CD4-positive, alpha-beta T cell treated with Interleukin-2 at 100 ng/mL for 4 hours (primary cell): ENCODE measurements around the gene PHETA2.
"Not testable (repeated sequence)": the region's sequence is repeated elsewhere in the genome, so short reads cannot be mapped to it uniquely, and the experiment has no call there.

Experiments
- DNase-seq: peaks from one replicate; pipeline ENCODE4 v3.0.0-alpha.2; 2020; ENCODE audit warnings: low spot score

The PHETA2 gene

DNA sequence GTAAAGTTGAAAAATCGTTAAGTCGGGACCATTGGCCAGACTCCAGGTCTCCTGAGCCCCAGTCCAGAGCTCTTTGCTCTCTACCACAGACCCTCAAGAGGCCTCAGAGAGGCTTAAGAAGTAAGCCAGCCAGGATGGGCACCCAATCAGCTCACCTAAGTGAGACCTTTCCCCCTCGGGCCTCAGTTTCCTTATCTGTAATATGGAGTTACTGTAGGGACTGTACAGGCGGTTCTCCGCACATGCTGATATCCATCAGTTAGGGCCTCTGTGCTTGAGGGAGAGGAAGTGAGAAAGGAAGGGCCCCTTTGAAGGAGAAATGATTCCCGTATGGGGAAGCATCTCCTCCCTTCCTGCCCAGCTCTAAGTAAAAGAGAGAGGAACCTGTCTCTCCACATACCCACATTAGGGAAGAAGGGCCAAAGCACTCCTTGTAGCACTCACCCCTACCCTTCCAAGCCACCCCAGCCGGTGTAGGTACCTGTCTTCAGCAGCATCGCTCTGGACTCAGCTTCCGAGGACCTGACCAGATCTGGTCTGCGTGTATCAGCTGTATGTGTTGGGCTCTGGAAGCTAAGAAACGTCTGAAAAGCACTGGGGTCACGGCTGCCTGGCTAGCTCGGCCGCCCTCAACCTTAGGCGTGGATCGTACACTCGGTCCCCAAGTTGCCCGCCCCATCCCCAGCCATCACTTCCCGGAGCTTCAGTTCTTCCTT, 4.1 kb upstream of the PHETA2 start:
- no peak for DNase-seq

DNA sequence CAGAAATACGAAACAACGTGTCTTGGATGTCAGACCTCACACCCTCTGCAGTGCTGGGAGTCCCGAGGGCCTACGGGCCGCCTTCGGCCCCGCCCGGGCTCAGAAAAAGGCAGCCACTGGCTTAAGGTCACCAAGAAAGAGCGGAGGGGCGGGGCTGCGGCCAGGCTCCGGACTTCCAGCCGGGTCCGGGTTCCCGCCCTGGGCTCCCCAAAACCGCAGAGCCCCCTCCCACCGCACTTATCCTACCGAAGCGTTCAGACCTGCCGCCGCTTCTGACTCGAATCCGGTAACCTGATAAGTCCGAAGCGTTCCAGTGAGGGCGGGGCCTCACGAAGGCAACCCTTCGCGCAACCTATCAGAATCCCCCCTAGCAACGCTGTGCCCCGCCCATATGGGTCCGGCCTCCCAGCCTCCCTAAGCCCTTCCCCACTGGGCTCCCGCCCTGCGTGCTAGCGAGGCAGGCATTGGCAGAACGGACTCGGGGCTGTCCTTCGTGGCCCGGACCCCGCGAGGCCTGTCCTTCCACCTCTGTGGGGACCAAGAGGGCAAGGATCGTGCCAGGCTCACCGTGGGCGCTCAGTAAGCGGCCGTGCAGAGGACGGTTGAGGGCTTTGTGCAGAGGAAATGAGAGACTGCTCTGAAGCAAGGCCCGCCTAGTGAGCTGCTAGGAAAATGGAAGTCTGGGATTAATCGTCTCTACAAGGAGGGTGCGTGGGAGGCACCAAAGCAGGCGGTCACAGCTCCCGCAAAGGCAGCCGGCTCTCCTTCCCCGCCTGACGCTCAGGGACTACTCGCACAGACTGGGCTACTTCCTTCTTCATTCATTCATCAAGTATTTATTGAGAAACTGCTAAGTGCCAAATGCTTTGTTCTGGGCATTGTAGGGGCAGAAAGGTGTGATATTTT, 3.3 kb upstream of the PHETA2 start, which contains the start of gene NAGA:
Gene NAGA (minus strand): TSS at position 296 of the 906 bp plus-strand sequence. CDS start 515 bp downstream, outside the sequence.
- DNase-seq = peak; percentile 93

DNA sequence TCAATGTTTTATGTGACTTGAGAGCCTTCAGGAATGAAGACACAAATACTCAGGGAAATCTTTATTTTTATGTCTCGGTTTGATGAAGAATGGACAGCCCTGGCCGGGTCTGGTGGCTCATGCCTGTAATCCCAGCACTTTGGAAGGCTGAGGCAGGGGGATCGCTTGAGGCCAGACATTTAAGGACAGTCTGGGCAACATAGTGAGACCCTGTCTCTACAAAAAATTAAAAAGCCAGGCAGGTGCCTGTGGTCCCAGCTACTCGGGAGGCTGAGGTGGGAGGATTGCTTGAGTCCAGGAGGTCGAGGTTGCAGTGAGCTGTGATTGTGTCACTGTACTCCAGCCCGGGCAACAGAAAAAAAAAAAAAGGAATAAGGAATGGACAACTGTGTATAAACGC, 2.5 kb upstream of the PHETA2 start:
- not testable (repeated sequence) for DNase-seq

DNA sequence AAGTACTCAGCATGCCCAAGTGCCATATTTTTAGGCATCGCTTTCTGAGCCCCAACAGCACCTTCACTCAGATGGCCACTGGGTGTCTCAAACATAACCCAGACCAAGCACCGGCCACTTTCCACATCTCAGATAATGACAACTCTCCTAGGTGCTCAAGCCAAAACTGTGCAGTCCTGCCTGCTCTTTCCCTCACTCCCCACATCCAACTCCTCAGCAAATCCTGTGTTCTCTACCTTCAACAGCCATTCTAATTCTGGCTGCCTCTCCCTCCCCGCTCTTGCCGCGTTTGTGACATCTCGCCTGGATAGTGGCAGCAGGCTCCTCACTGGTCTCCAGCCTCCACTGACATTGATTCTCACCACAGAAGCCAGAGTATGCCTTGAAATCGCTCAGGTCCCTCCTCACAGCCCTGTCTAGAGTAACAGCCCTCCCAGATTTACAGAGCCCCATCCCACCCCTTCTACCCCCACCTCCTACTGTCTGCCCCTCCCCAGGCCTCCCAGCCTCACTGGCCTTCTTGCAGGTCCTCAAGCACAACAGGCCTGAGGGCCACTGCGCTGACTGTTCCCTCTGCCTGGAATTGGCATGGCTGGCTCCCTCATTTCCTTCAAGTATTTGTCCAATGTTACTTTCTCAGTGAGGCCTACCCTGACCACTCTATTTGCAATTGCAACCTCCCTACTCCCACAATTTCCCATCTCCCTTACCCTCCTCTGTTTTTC, 1.3 kb upstream of the PHETA2 start:
- no peak for DNase-seq

DNA sequence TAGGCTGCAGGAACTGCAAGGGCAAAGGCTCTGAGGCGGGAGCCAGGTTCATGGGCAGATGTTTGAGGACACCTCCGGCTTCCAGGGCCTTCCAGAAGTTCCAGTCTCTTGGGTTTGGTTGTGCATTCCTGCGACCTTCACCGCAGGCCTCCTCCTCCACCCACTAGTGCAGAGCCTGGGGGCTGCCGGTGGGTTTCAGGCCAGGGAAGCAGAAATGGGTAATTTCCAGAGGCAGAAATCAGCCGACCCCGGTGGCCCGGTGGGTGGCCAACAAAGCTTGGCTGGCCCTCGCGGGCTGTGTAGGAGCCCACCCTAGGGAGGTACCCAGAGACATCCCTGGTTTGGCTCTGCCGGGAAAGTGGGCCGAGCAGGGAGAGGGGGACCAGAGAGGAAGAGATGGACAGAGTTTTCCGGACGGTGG, 417 bp upstream of the PHETA2 start:
- DNase-seq = no peak

DNA sequence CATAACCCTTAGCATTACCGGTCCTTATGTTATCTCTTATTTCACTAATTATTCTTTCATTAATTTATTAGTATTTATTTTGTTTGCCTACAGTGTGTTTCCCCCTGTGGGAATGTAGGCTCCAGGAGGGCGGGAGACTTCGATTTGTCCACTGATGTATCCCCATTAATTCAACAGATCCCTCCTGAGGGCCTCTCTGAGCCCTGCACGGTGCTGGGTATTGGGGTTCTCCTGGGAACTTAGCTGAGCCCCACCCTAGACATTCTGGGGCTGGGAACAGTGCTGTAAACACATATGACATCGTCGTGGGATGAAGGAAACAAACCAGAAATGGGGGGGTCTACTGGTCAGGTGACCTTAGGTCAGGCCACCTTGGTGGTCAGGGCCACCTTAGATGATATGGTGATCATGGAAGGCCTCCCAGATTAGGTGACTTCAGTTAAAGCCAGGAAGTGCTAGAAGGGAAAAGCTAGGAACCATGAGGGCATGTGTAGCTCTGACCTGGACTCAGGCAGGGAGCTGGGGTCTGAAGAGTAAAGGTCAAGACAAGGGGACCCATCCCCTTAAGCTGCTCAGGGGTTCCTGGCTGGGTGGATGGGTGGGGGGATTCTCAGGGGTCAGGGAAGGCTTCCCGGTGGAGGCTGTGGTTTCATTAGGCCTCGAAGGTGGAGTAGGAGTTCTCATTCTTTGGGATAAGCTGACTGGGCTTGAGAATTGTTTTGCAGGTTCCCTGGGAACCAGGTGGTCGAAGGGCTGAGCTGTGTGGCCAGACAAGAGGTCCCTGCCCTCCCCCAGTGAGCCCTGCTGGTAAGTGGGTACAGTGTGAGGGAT, 1.0 kb downstream of the PHETA2 start:
- no peak for DNase-seq

DNA sequence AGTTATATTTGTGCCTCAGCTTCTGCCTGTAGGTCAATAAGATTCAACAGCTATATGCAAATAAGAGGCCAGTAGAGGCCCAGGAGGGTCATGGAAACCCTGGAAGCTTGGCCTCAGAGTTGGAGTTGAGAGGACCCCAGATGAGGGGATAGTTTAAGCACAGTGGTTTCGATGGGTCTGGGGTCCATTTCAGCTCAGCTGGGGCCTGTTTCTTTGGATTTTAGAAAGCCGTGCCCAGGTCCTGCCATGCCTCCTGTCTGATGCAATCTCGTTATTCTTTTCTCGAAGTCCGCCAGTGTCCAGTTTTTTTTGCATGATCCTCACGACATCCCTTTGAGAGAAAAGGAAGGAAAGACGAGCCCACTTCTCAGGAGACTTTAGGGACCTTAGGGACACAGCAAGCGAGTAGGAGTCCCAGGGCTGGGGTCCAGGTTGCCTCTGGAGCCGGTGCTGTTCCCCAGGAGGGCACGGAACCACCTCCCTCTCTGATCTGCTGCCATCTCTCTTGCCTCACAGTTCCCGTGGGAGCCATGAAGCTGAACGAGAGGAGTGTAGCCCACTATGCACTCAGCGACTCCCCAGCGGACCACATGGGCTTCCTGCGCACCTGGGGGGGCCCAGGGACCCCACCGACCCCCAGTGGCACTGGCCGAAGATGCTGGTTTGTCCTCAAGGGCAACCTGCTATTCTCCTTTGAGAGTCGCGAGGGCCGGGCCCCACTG, 2.9 kb downstream of the PHETA2 start:
- no peak for DNase-seq

DNA sequence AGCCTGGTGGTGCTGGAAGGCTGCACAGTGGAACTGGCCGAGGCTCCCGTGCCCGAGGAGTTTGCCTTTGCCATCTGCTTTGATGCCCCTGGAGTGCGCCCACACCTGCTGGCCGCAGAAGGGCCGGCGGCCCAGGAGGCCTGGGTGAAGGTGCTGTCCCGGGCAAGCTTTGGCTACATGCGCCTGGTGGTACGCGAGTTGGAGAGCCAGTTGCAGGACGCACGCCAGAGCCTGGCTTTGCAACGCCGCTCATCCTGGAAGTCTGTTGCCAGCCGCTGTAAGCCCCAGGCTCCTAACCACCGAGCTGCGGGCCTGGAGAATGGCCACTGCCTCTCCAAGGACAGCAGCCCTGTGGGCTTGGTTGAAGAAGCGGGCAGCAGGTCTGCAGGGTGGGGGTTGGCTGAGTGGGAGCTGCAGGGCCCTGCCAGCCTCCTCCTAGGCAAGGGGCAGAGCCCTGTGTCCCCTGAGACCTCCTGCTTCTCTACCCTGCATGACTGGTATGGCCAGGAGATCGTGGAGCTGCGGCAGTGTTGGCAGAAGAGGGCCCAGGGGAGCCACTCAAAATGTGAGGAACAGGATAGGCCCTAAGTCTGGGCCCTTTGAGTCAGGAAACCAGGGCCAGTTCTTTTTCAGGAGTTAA, 3.6 kb downstream of the PHETA2 start:
- no peak for DNase-seq

DNA sequence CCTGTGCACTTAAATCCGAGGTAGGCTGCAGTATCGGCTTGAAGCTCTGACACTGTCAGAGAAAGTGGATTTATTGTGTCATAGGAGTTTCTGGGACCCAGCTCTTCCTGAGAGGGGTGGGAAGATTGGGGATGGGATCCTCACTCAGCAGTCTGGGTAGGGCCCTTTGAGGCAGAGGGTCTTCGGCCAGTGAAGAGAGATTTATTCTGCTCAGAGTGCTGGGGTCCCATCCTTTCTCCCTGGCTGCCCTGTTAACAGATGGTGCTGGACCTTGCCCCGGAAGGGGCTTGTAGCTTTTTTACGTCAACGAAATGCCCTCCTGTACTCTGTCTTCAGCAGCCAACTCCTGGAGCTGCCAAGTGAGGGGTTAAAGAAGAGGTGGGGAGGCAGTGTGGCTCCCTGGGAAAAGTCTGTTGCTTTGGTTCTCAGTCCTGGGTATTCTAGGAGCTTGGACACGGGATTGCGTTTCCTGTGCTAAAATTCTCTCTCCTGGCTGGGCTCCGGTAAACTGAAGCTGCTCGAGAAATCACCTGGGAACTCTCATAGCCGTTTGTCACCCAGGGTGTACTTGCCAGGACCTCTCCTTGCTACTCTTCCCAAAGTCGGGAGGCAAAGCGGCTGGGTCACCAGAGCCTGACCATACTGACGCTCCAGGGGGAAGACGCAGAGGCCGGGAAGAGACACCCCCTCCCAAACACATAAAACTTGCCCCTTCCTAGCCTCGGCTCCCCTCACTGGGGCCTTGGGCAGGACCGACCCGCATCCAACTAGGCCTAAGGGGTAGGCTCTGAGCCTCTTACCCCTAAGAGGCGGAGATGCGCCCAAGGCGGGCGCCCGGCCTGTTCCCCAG, 4.6 kb downstream of the PHETA2 start:
- DNase-seq = no peak

DNA sequence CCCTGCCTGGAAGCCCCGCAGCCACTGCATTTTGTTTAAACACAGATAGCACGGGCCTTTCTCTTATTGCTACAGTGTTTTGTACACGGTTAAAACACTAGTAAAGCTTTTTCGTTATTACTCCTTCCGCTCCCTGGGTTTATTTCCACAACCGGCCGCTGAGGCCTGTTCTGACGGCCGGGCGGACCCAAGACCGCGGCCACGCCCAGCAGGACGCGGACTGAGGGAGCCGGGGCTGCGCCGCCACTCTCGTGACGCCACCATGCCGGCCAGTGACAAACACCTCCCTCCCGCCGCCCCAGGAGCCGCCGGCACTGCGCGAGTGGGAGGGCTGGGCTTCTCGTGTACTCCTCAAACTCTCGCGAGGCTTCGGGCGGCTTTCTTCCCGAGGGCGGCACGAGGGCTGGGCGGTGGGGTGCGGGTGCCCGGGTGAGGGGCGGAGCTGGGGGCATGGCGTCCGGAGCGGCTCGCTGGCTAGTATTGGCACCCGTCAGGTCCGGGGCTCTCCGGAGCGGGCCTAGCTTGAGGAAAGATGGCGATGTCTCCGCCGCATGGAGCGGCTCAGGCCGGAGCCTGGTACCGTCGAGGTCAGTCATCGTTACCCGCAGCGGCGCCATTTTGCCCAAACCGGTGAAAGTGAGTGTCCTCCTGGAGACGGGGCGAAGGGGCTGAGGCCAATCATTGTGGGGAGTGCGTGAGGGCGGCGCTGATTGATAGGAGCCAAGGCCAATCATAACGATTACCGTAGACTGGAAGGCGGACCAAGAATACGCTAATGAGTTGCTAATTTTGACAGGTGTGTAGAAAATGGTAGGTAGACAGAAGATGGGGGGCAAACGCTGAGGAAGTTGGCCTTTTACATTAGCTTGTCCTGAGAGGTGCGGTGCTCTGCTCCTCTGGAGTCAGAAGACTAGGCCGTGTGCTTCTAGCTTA, 5.5 kb downstream of the PHETA2 start, which contains the start of gene SMDT1:
Gene SMDT1 (plus strand): TSS at position 382 of the 933 bp plus-strand sequence. CDS start 69 bp downstream, at position 451.
- DNase-seq = peak; percentile 98

DNA sequence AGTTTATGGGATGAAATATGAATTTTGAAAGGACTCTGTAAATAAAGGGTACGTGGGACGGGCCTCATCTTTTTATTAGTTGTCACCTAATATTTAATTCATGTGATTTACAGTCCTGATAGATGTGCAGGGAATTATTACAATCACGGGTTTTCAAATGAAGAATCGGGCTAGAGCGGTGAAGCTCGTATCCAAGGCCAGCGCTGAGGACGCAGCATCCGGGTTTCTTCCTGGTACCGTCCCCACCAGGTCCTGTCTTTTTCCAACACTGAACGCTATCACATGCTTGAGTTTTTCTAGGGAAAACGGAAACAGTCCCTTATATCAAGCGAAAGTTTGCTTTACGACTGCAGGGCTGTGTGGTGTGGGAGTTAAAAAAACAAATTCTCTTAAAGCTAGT, 6.2 kb downstream of the PHETA2 start:
- no peak for DNase-seq

DNA sequence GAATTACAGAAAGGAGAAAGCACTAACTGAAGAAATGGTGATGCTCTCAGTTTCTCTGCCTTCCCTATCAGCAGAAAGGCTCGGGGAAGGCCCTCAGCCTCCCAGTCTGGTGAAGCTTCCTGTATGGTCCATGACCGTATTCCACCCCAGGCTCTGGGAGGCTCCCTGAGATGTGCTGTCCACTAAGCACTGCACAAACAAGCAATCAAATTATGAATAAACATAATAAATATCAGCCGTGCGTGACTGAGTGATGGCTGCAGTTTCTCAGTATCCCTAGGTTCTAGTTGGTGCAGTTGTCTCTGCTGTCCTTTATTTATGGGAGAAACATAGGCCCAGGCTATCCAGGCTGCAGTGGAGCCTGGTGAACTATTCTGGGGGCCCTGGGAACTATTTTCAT, 9.1 kb downstream of the PHETA2 start:
- no peak for DNase-seq

DNA sequence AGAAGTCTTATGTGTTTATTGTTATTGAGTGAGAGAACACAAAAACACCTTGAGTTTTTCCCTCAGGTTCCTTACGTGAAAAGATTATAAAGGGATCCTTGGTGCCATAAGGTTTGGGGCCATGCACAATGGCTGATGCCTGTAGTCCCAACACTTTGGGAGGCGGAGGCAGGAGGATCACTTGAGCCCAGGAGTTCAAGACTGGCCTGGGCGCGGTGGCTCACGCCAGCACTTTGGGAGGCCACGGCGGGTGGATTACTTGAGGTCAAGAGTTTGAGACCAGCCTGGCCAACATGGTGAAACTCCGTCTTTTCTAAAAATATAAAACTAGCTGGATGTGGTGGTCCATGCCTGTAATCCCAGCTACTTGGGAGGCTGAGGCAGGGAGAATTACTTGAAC, 10.8 kb downstream of the PHETA2 start:
- no peak for DNase-seq

DNA sequence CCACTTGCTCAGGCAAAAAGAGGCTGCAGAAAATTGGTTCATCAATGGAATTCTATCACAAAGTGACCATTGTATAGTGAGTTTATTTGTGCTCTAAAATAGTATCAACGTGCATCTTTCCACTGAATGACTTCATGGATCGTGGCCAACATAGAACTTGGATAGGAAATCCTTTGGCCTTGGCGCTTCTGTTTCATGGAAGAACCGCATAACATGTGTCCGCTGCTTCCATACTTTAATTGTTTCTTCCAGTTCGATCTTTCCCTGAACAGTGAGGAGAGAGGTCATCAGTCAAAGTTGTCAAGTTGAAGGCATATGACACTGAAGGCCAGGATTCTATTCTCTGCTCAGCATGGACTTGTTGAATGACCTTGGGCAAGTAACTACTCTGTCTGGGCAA, 12.0 kb downstream of the PHETA2 start:
- no peak for DNase-seq

DNA sequence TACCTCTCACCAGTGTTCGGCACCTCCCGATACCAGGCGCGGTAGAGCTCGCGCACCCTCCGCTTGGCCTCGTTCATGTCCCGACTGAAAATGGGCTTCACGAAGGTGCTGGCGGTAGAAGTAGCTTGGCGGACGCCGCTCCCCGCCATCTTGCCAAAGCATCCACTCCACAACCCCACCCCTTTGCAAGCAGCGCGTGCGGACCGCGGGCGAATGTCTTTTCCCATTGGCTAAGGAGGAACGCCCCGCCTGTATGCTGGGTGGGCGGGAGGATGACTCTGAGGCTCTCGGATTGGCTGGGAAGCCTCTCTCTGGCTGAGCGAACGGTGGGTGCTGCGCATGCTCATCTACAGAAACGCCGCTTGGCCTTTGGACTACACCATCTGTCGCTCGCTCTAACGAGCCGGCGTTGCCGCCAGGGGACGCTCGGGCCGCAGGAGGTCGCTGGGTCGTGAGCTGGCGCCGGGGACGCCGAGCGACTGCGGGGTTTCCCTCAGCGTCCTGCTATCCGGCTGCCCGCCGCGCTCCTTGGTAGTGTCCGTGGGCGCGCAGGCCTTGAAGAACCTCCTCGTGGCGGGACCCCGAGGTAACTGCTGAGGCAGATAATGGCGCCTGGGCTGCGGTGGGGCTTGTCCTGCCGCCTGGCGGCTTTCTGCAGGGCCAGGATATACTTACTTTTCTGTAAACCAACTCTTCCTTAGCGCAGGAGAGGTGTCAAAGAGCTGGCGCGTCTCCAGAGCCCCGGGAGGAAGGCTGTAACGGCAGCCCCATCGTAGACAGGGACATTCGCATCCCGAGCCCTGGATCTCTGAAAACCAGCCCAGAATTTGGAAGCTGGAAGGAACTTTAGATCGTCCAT, 16.8 kb downstream of the PHETA2 start, which contains the start of gene NDUFA6:
Gene NDUFA6 (minus strand): TSS at position 177 of the 859 bp plus-strand sequence. CDS start 28 bp downstream, at position 149.
- peak; percentile 99 for DNase-seq

DNA sequence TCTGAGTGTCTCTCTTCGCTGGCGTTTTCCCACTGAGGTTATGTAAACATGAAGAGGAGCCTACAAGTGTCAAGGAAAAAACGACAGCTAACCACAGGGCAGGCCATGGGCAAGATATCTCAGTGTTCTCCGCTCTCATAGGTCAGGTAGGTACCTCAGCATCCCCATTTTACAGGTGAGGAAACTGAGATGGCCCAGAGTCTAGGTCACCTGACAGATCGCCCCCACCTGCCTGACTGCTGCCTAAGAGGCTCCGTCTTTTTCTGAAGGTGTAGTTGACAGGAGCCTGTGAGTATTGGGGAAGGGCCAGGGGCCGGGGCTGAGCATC, 17.4 kb downstream of the PHETA2 start:
- no peak for DNase-seq

DNA sequence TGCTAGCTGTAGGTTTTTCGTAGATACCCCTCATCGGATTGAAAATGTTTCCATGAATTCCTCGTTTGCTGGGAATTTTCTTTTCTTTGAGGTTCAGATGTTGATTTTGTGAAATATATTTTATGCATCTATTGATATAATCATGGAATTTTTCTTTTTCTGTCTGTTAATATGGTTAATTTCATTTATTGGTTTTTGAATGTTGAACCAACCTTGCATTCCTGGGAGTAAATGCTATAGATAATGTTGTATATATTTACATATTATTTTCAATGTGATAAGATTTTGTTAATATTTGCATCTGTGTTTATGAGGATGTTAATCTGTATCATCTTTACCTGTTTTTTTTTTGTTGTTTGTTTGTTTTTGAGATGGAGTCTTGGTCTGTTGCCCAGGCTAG, 27.2 kb downstream of the PHETA2 start:
- no peak for DNase-seq
